Measurements from ENCODE around the gene KCNC2.
"Not testable (repeated sequence)": the region's sequence is repeated elsewhere in the genome, so short reads cannot be mapped to it uniquely, and the experiment has no call there.

The KCNC2 gene

GRCh38 chr12:75192196-75192595, 17.4 kb downstream of the KCNC2 start:
- no peak for DNase-seq (ENCODE audit: extremely low read depth, low read depth)
- TF ChIP-seq CTCF (IDR thresholded peaks at IDR 0.05; ENCODE audit: low read depth, low read length) = no peak

GRCh38 chr12:75190846-75191245, 18.8 kb downstream of the KCNC2 start:
- TF ChIP-seq CTCF (IDR thresholded peaks at IDR 0.05; ENCODE audit: low read depth, low read length) = no peak
- DNase-seq (ENCODE audit: extremely low read depth, low read depth) = no peak

GRCh38 chr12:75185881-75186280, 23.8 kb downstream of the KCNC2 start:
- not testable (repeated sequence) for DNase-seq (ENCODE audit: extremely low read depth, low read depth)

GRCh38 chr12:75184516-75184915, 25.1 kb downstream of the KCNC2 start:
- no peak for TF ChIP-seq CTCF (IDR thresholded peaks at IDR 0.05; ENCODE audit: low read depth, low read length)
- DNase-seq (ENCODE audit: extremely low read depth, low read depth) = no peak

GRCh38 chr12:75183967-75184366, 25.7 kb downstream of the KCNC2 start:
- TF ChIP-seq CTCF (IDR thresholded peaks at IDR 0.05; ENCODE audit: low read depth, low read length) = no peak

GRCh38 chr12:75177997-75178396, 31.6 kb downstream of the KCNC2 start:
- no peak for TF ChIP-seq CTCF (IDR thresholded peaks at IDR 0.05; ENCODE audit: low read depth, low read length)
- DNase-seq (ENCODE audit: extremely low read depth, low read depth) = peak; percentile 39

More at GRCh38 chr12:75183967-75184366, 25.7 kb downstream of the KCNC2 start:
- DNase-seq (ENCODE audit: extremely low read depth, low read depth) = no peak

GRCh38 chr12:75172611-75173010, 37.0 kb downstream of the KCNC2 start:
- no peak for TF ChIP-seq CTCF (IDR thresholded peaks at IDR 0.05; ENCODE audit: low read depth, low read length)
- no peak for DNase-seq (ENCODE audit: extremely low read depth, low read depth)

- no peak for TF ChIP-seq CTCF (IDR thresholded peaks at IDR 0.05; ENCODE audit: low read depth, low read length)
These were observed 38.9 kb downstream of the KCNC2 start for GRCh38 chr12:75170640-75171185.

More at GRCh38 chr12:75170640-75171185, 38.9 kb downstream of the KCNC2 start:
- DNase-seq (ENCODE audit: extremely low read depth, low read depth) = no peak
